Measurements from ENCODE around the gene KANSL1.

KANSL1 gene

GRCh38 chr17:45994987-45995386 lies 198.2 kb downstream of the KANSL1 start:
- H3K27ac ChIP-seq (ENCODE audit: low read depth, low read length), result no peak overlapping the region
- no peaks in the 10 kb centered on the region for H3K36me3 ChIP-seq (ENCODE audit: low read length)
- no peak overlapping the region for H3K4me3 ChIP-seq (ENCODE audit: insufficient read depth, low read length, poor library complexity, severe bottlenecking)
- TF ChIP-seq EZH2phosphoT487 (conservative IDR thresholded peaks at IDR 0.05; ENCODE audit: low read length) (no peak), CTCF (IDR thresholded peaks at IDR 0.05; ENCODE audit: insufficient read depth, low read length, poor library complexity, severe bottlenecking) (no peak)
- no peaks in the 10 kb centered on the region for H3K79me2 ChIP-seq (ENCODE audit: insufficient read depth, low read length)
- H4K20me1 ChIP-seq (ENCODE audit: low read depth, low read length), result no peaks in the 10 kb centered on the region
- H3K4me2 ChIP-seq (ENCODE audit: low read depth, low read length, poor library complexity, severe bottlenecking), result no peak overlapping the region
- H3K9me2 ChIP-seq (replicated peaks; ENCODE audit: insufficient read depth, low read length), result no peaks in the 10 kb centered on the region
- no peaks in the 10 kb centered on the region for H3K9me3 ChIP-seq (ENCODE audit: insufficient read depth, low read length)
- no peaks in the 10 kb centered on the region for H3K27me3 ChIP-seq (ENCODE audit: low read length)
- H3F3A ChIP-seq (ENCODE audit: insufficient read depth), result no peaks in the 10 kb centered on the region
- no peak overlapping the region for H2AFZ ChIP-seq (ENCODE audit: low read depth, low read length, severe bottlenecking)
- no peak overlapping the region for H3K9ac ChIP-seq (ENCODE audit: low read length)

- TF ChIP-seq CTCF (IDR thresholded peaks at IDR 0.05; ENCODE audit: insufficient read depth, low read length, poor library complexity, severe bottlenecking), result no peak
- TF ChIP-seq EZH2phosphoT487 (conservative IDR thresholded peaks at IDR 0.05; ENCODE audit: low read length), result no peak
- Histone ChIP-seq H3K4me2 (ENCODE audit: low read depth, low read length, poor library complexity, severe bottlenecking) (no peak overlapping the region), H3K4me3 (ENCODE audit: insufficient read depth, low read length, poor library complexity, severe bottlenecking) (no peak overlapping the region), H3K27ac (ENCODE audit: low read depth, low read length) (no peak overlapping the region), H3K9me3 (ENCODE audit: insufficient read depth, low read length) (no peaks in the 10 kb centered on the region), H3K9ac (ENCODE audit: low read length) (no peak overlapping the region), H3K79me2 (ENCODE audit: insufficient read depth, low read length) (no peaks in the 10 kb centered on the region), H2AFZ (ENCODE audit: low read depth, low read length, severe bottlenecking) (no peak overlapping the region), H4K20me1 (ENCODE audit: low read depth, low read length) (no peaks in the 10 kb centered on the region), H3K9me2 (replicated peaks; ENCODE audit: insufficient read depth, low read length) (no peaks in the 10 kb centered on the region), H3F3A (ENCODE audit: insufficient read depth) (no peaks in the 10 kb centered on the region), H3K36me3 (ENCODE audit: low read length) (no peaks in the 10 kb centered on the region), H3K27me3 (ENCODE audit: low read length) (no peaks in the 10 kb centered on the region)
Measured at GRCh38 chr17:45993962-45994627, 199.1 kb downstream of the KANSL1 start.

GRCh38 chr17:45992904-45993303 lies 200.3 kb downstream of the KANSL1 start:
- TF ChIP-seq EZH2phosphoT487 (conservative IDR thresholded peaks at IDR 0.05; ENCODE audit: low read length), result no peak
- TF ChIP-seq CTCF (IDR thresholded peaks at IDR 0.05; ENCODE audit: insufficient read depth, low read length, poor library complexity, severe bottlenecking), result no peak
- no peak overlapping the region for H3K4me2 ChIP-seq (ENCODE audit: low read depth, low read length, poor library complexity, severe bottlenecking)
- no peak overlapping the region for H3K9ac ChIP-seq (ENCODE audit: low read length)
- no peaks in the 10 kb centered on the region for H3K9me2 ChIP-seq (replicated peaks; ENCODE audit: insufficient read depth, low read length)
- H3K9me3 ChIP-seq (ENCODE audit: insufficient read depth, low read length), result no peaks in the 10 kb centered on the region
- H3K4me3 ChIP-seq (ENCODE audit: insufficient read depth, low read length, poor library complexity, severe bottlenecking), result no peak overlapping the region
- H3K36me3 ChIP-seq (ENCODE audit: low read length), result no peaks in the 10 kb centered on the region
- H3K79me2 ChIP-seq (ENCODE audit: insufficient read depth, low read length), result no peaks in the 10 kb centered on the region
- no peaks in the 10 kb centered on the region for H3F3A ChIP-seq (ENCODE audit: insufficient read depth)
- no peaks in the 10 kb centered on the region for H4K20me1 ChIP-seq (ENCODE audit: low read depth, low read length)
- H2AFZ ChIP-seq (ENCODE audit: low read depth, low read length, severe bottlenecking), result no peak overlapping the region
- no peaks in the 10 kb centered on the region for H3K27me3 ChIP-seq (ENCODE audit: low read length)
- no peak overlapping the region for H3K27ac ChIP-seq (ENCODE audit: low read depth, low read length)

Data from SU-DHL-6 (cell line).